NCI-H526 (cell line): Measurements from ENCODE around the gene COL18A1.
A peak's percentile ranks its signal among the peaks of the same experiment; 100 is the strongest.

Source experiments
- DNase-seq, 2 experiments: peaks; one replicate each; lab custom pipeline; 2025; lab: John Stamatoyannopoulos, UW

COL18A1 gene

GRCh38 chr21:45455674-45456583 lies 51.0 kb downstream of the COL18A1 start:
- DNase-seq: no peak

- DNase-seq: peak in 1 of 2 experiments; percentile 31
Observed at GRCh38 chr21:45456584-45457160, 51.7 kb downstream of the COL18A1 start.

DNA sequence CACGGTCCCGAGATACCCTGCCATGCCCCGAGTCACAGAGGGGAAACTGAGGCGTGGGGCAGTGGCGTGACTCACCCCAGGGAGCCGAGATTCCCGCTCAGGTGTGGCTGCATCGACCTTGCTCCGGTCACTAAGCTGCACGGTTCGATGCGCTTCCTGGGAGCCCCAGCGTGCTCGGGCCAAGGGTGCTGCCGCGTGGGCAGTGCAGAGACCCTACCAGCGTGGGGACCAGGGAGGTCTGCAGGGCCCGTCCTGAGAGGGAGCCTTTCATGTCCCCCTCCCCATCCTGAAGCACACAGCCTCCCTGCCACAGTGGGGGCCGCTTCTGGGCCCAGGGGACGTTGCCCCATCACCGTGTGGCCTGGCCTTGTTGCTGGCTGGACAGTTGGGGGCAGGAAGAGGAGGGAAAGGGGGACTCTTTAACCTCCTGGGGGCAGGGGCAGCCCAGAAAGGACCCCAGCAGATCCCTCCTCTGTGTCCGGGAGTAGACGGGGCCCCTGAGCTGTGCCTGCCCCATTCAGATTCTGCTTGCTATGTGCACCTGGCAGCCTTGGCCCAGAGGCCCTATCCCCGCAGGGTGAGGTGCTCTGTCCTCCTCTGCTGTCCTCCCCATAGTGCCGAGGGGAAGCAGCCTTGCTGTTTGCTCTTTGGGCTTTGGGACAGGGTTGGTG lies 52.3 kb downstream of the COL18A1 start:
- DNase-seq: peak in 1 of 2 experiments; percentile 25

DNA sequence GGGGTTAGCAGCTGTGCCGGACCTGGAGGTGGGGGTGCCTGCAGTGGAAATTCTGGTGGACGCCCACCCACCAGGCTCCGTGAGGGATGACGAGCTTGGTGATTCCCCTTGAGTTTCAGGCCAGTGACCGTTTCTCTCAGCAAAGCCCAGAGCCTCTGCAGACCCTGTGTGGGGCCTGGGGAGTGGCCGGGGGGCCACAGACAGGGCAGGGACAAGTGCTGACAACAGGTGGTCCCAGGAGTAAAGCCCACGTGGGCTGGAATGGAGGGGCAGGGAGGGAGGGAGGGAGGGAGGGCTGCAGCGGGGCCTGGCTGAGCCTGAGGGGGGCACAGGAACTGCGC lies 52.8 kb downstream of the COL18A1 start:
- DNase-seq: no peak

DNA sequence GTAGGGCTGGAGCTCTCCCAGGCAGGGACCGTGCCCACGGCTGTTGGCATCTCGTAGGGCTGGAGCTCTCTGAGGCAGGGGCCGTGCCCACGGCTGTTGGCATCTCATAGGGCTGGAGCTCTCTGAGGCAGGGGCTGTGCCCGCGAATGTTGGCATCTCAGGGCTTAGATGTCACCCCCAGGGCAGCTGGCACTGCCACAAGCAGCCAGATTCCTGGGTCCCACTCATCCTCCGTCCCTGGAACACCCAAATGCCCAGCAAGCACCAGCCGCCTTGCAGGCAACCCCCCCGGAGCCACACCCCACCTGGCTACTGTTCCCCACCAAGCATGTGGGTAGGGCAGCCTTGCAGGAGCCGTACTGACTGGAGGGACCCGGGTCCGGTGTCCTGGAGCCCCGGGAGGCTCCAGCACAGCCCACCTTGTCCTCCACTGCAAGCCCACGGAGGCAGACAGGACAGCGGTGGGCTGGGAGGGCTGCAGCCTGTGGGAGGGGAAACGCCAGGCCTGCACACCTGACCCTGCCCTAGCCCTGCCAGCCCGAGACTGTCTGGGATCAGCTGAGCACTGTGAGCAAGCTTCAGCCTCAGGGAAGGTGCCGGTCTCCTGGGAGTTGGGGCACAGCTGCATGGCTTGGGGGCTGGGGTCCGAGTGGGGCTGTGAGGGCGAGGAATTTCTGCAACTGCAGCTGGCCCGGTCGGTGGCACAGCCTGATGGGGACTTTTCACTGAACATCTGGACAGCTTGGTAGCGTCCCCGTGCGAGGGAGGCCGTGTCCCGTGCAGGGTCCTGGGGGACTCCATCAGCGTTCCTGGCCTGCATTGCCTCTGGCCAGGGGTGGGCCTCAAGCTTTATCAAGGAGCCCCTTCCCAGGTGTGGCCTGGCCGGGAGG lies 53.6 kb downstream of the COL18A1 start:
- DNase-seq: peak in 1 of 2 experiments; percentile 28

DNA sequence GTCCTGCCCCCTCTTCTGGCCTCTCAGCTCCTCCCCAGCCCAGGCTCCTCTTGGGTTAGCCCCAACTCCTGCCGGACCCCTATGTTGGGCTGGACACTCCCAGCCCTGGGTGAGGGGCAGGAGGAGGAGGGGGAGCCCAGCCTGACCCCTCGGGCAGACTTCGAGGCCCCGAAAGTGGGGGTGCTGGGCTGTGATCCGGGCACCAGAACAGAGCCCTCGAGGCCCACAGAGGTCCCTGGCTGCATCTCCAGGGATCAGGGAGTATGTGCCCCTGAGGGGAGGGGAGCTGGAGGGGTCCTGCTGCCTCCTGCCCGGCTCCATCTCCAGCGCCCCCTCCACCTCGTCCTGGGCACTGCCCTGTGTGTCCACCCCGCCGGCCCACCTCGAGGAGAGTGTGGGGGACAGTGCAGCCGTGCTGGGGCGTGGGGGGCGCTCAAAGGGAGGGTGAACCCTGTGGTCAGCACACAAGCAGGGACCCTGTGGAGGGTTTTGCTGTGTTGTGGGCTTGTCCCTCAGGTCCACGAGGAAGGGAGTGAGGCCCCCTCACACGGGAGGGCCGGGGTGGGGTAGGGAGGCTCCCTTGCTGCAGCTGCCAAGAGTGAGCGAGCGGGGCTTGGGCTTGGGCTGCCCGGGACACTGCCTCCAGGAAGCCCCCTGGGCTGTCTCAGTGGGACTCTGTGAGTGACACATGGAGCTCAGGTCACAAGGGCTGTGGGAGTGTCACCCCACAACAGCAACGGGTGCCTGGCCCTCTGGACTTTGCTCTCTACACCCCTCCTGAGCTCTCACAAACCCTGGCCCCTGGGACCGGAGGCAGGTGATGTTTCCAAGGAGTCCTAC lies 54.4 kb downstream of the COL18A1 start:
- DNase-seq: no peak

- DNase-seq: no peak
Observed at GRCh38 chr21:45460011-45460565, 55.1 kb downstream of the COL18A1 start.

DNA sequence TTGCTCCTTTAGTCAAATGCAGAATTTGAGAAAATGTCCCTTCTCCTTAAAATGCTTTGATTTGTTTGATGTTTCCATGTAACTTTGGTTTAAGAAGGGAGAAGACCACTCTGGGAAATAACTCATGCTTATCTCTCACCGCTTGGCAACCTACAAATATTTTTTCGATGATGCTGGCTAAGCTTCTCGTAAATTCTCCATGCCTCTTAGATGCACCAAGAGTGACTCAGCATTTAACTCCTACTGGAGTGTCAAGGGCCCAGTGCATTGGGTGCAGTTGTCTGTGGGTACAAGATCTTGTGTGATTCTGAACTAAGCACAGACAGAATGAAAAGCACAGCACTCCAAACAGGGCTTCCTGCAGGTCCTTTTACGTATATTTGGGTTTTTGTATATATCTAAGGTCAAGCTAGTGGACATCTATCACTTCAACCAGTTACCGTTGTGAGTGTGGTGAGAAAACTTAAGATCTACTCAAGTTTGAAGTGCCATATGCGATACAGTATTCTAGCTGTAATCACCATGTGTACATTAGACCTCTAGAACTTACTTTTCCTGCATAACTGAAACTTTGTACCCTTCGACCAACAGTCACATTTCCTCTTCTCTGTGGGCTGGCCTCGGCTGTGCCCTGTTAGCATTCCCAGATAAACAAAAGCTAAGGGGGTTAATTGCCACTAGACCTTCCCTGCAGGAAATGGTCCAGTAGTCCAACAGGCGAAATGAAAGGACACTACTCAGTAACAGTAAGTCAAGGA lies 55.8 kb downstream of the COL18A1 start:
- DNase-seq: no peak

- DNase-seq: no peak
Observed at GRCh38 chr21:45461369-45461750, 56.4 kb downstream of the COL18A1 start.

- DNase-seq: no peak
Observed at GRCh38 chr21:45461806-45462341, 56.9 kb downstream of the COL18A1 start.

- DNase-seq: no peak
Observed at GRCh38 chr21:45463871-45464270, 58.9 kb downstream of the COL18A1 start.

DNA sequence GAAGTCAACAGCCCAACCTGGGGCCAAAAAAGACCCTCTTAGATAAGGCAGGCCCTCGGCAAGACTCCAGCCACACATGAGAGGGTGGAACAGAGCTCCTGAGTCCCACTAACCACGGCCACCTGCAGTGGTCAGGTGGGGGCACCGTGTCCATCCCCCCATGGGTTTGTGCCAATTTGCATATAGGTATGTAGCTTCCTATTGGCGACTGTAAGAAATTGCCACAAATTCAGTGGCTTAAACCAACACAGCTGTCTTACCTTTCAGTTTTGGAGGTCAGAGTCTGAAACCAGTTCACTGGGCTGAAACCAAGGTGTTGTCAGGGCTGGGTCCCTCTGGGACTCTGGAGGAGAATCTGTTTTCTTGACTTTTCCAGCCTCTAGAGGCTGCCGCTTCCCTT lies 59.3 kb downstream of the COL18A1 start:
- DNase-seq: no peak

DNA sequence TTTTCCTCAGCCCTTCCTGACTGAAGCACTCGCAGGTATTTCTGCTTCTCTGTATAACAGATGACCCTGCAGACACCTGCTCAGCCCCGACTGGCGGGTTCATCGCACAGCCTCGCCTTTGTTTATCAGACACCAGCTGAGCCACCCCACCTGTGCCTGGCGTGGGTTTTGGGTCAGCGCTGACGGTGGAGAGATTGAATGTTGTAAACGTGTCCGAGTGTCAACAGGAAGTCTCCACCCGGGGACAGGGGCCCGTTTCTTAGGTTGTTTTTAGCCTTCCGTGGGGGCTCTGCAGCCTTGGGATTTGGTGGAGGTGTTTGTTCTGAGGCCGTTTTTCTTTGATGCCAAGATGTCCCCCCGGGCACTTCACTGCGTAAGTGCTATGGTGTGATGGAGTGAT lies 60.1 kb downstream of the COL18A1 start:
- no peak for DNase-seq

DNA sequence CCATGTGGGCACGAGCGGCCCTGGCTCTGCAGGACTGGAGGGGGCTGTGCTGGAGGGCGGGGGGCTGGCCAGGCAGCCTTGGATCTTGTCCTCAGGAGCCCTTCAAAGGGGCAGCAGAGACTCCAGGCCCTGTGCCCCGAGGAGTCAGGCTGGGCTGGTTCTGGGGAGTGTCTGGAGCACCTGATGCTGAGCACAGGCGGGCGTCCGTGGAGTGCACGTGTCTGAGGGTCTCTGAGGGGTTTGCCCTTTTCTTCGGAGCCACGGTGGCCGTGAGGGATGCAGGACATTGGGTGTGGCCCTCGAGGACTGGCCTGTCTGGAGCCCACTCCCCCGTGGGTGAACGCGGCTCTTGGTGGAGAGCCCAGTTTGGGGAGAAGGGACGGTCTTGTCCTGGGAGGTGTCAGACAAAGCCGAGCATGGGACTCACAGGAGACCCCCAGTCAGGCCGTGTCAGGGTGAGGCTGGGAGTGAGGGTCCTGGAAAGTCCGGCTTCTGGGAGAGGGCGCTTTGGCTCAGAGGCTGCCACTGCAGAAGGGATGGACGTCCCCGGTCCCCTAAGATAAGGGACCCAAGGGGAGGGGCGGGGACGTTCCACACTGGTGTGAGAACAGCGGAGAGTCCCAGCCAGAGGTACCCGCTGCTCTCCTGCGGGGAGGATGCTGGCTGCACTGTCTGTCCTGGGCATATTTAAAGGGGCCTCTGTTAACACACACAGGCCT lies 60.8 kb downstream of the COL18A1 start:
- DNase-seq: no peak

- no peak for DNase-seq
Observed at GRCh38 chr21:45466330-45467220, 61.6 kb downstream of the COL18A1 start.

DNA sequence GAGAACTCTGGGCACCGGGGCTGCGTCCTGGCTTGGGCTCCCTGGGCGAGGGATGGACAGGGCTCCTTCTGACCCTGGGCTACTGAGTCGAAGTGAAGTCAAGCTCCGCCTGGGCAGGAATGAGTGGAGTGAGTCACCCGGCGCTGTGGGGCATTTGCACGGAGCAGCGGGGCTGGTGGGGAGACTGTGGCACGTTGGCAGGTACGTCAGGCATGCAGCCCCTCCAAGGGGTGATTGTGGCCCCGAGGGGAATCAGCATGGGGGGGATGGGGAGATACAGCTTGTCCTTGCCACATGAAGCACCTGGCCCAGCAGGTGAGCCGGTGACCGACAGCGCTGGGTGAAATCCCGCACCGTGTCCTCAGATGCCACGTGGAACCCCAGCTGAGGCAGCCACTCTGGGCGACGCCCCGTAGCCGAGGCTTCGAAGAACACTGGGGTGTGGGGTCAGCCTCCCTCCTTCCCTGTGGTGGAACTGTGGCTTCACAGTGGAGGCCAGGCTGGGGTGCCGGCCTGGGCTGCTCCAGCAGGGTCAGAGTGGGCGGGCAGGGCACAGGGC lies 62.3 kb downstream of the COL18A1 start:
- DNase-seq: no peak

DNA sequence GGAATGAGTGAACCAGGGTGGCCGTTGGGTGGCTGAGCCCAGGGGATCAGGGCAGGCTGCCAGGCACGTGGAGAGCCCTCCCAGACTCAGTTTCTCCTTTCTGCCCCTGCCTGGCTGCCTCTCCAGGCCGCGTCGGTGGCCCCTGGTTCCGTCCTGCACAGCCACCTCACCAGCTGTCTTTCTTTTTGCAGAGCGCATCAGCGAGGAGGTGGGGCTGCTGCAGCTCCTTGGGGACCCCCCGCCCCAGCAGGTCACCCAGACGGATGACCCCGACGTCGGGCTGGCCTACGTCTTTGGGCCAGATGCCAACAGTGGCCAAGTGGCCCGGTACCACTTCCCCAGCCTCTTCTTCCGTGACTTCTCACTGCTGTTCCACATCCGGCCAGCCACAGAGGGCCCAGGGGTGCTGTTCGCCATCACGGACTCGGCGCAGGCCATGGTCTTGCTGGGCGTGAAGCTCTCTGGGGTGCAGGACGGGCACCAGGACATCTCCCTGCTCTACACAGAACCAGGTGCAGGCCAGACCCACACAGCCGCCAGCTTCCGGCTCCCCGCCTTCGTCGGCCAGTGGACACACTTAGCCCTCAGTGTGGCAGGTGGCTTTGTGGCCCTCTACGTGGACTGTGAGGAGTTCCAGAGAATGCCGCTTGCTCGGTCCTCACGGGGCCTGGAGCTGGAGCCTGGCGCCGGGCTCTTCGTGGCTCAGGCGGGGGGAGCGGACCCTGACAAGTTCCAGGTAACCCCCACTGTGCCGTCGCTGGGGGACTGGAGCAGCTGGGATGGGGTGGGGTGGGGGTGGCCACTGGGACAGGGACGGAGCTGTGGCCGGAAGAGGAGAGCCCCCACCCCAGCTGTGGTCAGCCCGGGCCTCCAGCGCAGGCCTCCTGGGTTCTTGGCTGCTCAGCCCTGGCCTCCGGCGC lies 63.3 kb downstream of the COL18A1 start:
- no peak for DNase-seq
